Peyer's patch (tissue), 4 donors: Measurements from ENCODE around the gene CYTL1.

ENCODE experiments used
- POLR2A ChIP-seq, 2 donors: fragments of 450-650 bp; IDR thresholded peaks; one replicate each; pipeline ENCODE4 v1.5.1; 2017; ENCODE audit warnings: antibody characterized with exemption in 2 of 2, mild to moderate bottlenecking in 2 of 2, moderate library complexity in 2 of 2
- TF ChIP-seq, protein P1 (sequence below), 6 experiments: fragments of 450-650 bp in 4 of 6; fragments of 200-600 bp in 2 of 6; sonication (generic) in 1 of 6; IDR thresholded peaks; one replicate each; pipeline ENCODE4 v1.5.1; 2017 to 2019; ENCODE audit warnings: antibody characterized with exemption in 6 of 6, mild to moderate bottlenecking in 3 of 6, moderate library complexity in 1 of 6

GRCh38 chr4:4981827-4982226 is 37.4 kb downstream of the CYTL1 start:
- TF ChIP-seq, protein P1, sequence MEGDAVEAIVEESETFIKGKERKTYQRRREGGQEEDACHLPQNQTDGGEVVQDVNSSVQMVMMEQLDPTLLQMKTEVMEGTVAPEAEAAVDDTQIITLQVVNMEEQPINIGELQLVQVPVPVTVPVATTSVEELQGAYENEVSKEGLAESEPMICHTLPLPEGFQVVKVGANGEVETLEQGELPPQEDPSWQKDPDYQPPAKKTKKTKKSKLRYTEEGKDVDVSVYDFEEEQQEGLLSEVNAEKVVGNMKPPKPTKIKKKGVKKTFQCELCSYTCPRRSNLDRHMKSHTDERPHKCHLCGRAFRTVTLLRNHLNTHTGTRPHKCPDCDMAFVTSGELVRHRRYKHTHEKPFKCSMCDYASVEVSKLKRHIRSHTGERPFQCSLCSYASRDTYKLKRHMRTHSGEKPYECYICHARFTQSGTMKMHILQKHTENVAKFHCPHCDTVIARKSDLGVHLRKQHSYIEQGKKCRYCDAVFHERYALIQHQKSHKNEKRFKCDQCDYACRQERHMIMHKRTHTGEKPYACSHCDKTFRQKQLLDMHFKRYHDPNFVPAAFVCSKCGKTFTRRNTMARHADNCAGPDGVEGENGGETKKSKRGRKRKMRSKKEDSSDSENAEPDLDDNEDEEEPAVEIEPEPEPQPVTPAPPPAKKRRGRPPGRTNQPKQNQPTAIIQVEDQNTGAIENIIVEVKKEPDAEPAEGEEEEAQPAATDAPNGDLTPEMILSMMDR (IDR thresholded peaks at IDR 0.05) = no peak
- TF ChIP-seq POLR2A (IDR thresholded peaks at IDR 0.05) = no peak
